Measurements from ENCODE around the gene ACTMAP. TPM values are rescaled to one million over a fixed set of nuclear protein-coding genes. Genes with fewer than 3 reads are reported as not detected.

ACTMAP gene
- total RNA-seq, 2 experiments from 2014 or later: 3.9 to 5.7 TPM

DNA sequence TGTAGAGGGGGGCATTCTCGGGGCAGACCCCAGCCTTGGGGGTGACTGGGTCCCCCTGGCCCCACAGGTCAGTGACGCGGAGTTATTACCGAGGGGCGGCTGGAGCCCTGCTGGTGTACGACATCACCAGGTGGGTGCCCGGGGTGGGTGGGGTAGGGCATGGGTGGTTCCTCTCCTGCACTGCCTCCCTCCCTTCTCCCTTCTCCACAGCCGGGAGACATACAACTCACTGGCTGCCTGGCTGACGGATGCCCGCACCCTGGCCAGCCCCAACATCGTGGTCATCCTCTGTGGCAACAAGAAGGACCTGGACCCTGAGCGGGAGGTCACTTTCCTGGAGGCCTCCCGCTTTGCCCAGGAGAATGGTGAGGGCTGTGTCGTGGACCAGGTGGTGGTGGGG lies 33.4 kb upstream of the ACTMAP start:
- TF ChIP-seq, protein P1, sequence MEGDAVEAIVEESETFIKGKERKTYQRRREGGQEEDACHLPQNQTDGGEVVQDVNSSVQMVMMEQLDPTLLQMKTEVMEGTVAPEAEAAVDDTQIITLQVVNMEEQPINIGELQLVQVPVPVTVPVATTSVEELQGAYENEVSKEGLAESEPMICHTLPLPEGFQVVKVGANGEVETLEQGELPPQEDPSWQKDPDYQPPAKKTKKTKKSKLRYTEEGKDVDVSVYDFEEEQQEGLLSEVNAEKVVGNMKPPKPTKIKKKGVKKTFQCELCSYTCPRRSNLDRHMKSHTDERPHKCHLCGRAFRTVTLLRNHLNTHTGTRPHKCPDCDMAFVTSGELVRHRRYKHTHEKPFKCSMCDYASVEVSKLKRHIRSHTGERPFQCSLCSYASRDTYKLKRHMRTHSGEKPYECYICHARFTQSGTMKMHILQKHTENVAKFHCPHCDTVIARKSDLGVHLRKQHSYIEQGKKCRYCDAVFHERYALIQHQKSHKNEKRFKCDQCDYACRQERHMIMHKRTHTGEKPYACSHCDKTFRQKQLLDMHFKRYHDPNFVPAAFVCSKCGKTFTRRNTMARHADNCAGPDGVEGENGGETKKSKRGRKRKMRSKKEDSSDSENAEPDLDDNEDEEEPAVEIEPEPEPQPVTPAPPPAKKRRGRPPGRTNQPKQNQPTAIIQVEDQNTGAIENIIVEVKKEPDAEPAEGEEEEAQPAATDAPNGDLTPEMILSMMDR (IDR thresholded peaks at IDR 0.05): no peak
- ATAC-seq (ENCODE audit: poor library complexity) (no peak), DNase-seq (no peak)
- Histone ChIP-seq H3K27ac (ENCODE audit: low read depth in 1 of 2, low read length in 2 of 2) (no peak overlapping the region), H3K27me3 (ENCODE audit: control insufficient read depth in 1 of 2, insufficient read depth in 2 of 2, low read length in 2 of 2) (no peaks in the 10 kb centered on the region), H3K9me3 (ENCODE audit: control insufficient read depth in 1 of 2, insufficient read depth in 1 of 2, low read length in 2 of 2) (no peaks in the 10 kb centered on the region), H3K4me3 (ENCODE audit: low read length) (no peak overlapping the region), H3K4me1 (ENCODE audit: insufficient read depth, low read length) (peaks cover 7% of the 10 kb centered on the region), H3K36me3 (ENCODE audit: insufficient read depth, low read length) (peaks cover 19% of the 10 kb centered on the region)
- H3K36me3 Mint-ChIP-seq (ENCODE audit: low read depth): peaks cover 42% of the 10 kb centered on the region
- H3K9me3 Mint-ChIP-seq: no peaks in the 10 kb centered on the region
- ChIA-PET POLR2A (no interaction called here), CTCF (no interaction called here)
- H3K27ac Mint-ChIP-seq: no peak overlapping the region
- H3K4me1 Mint-ChIP-seq (ENCODE audit: low read depth): peaks cover 15% of the 10 kb centered on the region
- H3K4me3 Mint-ChIP-seq: no peak overlapping the region
- intact Hi-C loops (cut with DNase I, micrococcal nuclease): no loop called here
- H3K27me3 Mint-ChIP-seq: no peaks in the 10 kb centered on the region

DNA sequence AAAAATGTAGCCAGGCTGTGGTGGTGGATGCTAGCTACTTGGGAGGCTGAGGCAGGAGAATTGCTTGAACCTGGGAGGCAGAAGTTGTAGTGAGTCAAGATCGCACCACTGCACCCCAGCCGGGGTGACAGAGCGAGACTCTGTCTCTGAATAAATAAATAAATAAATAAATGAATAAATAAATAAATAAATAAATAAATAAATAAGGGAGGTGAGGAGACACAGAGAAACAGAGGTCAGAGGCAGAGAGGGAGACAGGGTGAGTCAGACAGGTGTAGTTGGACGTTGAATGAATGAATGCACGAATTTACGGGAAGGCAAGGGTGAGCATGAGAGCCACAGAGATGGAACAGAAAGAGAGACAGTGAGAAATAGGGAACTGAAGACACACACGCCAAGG lies 30.9 kb upstream of the ACTMAP start:
- Histone ChIP-seq H3K27ac (ENCODE audit: low read depth in 1 of 2, low read length in 2 of 2) (no peak overlapping the region), H3K9me3 (ENCODE audit: control insufficient read depth in 1 of 2, insufficient read depth in 1 of 2, low read length in 2 of 2) (no peaks in the 10 kb centered on the region), H3K4me3 (ENCODE audit: low read length) (no peak overlapping the region), H3K4me1 (ENCODE audit: insufficient read depth, low read length) (peaks cover 23% of the 10 kb centered on the region), H3K27me3 (ENCODE audit: control insufficient read depth in 1 of 2, insufficient read depth in 2 of 2, low read length in 2 of 2) (no peaks in the 10 kb centered on the region), H3K36me3 (ENCODE audit: insufficient read depth, low read length) (peaks cover 14% of the 10 kb centered on the region)
- Mint-ChIP-seq H3K27me3 (no peaks in the 10 kb centered on the region), H3K27ac (no peak overlapping the region), H3K9me3 (no peaks in the 10 kb centered on the region), H3K36me3 (ENCODE audit: low read depth) (peaks cover 52% of the 10 kb centered on the region), H3K4me1 (ENCODE audit: low read depth) (peaks cover 36% of the 10 kb centered on the region), H3K4me3 (no peak overlapping the region)
- ChIA-PET POLR2A (no interaction called here), CTCF (interaction anchor here (0.6 to 0.7 kb wide), 2 partner anchors 55 to 99 kb away, joined by 3 read pairs; no protein-coding TSS in a partner anchor)
- intact Hi-C loops (cut with DNase I, micrococcal nuclease): no loop called here
- ATAC-seq (ENCODE audit: poor library complexity) (no peak), DNase-seq (no peak)
- TF ChIP-seq, protein P1 (IDR thresholded peaks at IDR 0.05): no peak

GRCh38 chr19:40780582-40780981 lies 30.3 kb upstream of the ACTMAP start:
- Mint-ChIP-seq H3K36me3 (ENCODE audit: low read depth) (peaks cover 50% of the 10 kb centered on the region), H3K4me3 (peak overlapping the region; percentile 20), H3K27ac (peak overlapping the region; percentile 24), H3K9me3 (no peaks in the 10 kb centered on the region), H3K4me1 (ENCODE audit: low read depth) (peaks cover 36% of the 10 kb centered on the region), H3K27me3 (no peaks in the 10 kb centered on the region)
- DNase-seq (no peak), ATAC-seq (ENCODE audit: poor library complexity) (no peak)
- H3K4me3 ChIP-seq (ENCODE audit: low read length): no peak overlapping the region
- no peaks in the 10 kb centered on the region for H3K27me3 ChIP-seq (ENCODE audit: control insufficient read depth in 1 of 2, insufficient read depth in 2 of 2, low read length in 2 of 2)
- intact Hi-C loops (cut with DNase I, micrococcal nuclease): loop anchor here in 1 of 2 experiments (1.0 kb wide), 1 partner anchor 16 kb away; no protein-coding TSS in a partner anchor
- no peak overlapping the region for H3K27ac ChIP-seq (ENCODE audit: low read depth in 1 of 2, low read length in 2 of 2)
- H3K36me3 ChIP-seq (ENCODE audit: insufficient read depth, low read length): peaks cover 14% of the 10 kb centered on the region
- peaks cover 23% of the 10 kb centered on the region for H3K4me1 ChIP-seq (ENCODE audit: insufficient read depth, low read length)
- TF ChIP-seq, protein P1 (IDR thresholded peaks at IDR 0.05): no peak
- H3K9me3 ChIP-seq (ENCODE audit: control insufficient read depth in 1 of 2, insufficient read depth in 1 of 2, low read length in 2 of 2): no peaks in the 10 kb centered on the region
- ChIA-PET POLR2A (no interaction called here), CTCF (no interaction called here)
